PFSK-1 (cell line): Measurements from ENCODE around the gene NT5DC2.
A peak's percentile ranks its signal among the peaks of the same experiment; 100 is the strongest.

ENCODE experiments used
- FOXP2 ChIP-seq: optimal IDR thresholded peaks from 2 replicates; pipeline ENCODE3; 2011; ENCODE audit warnings: borderline replicate concordance, control low read depth, inconsistent platforms; ENCODE audit not compliant: insufficient read depth; ENCODE audit errors: extremely low read length, extremely low read depth
- POLR2AphosphoS5 ChIP-seq: IDR thresholded peaks from 2 replicates; pipeline ENCODE4 v1.6.1; 2012; ENCODE audit warnings: low read depth, mild to moderate bottlenecking, control low read depth, low read length, moderate library complexity
- SIN3A ChIP-seq: IDR thresholded peaks from 2 replicates; pipeline ENCODE4 v1.6.1; 2012; ENCODE audit warnings: mild to moderate bottlenecking, low read length, moderate library complexity, borderline replicate concordance; ENCODE audit not compliant: insufficient read depth
- TAF1 ChIP-seq: IDR thresholded peaks from 2 replicates; pipeline ENCODE4 v1.6.1; 2012; ENCODE audit warnings: low read length, control low read depth, borderline replicate concordance; ENCODE audit not compliant: insufficient read depth
- TF ChIP-seq, protein P1 (sequence below), 2 experiments: IDR thresholded peaks; 2 replicates each; pipeline versions ENCODE4 v1.6.1 to v1.8.0; 2011 to 2012; ENCODE audit warnings: low read depth in 2 of 2, low read length in 2 of 2, control low read depth in 1 of 2, inconsistent platforms in 1 of 2, mild to moderate bottlenecking in 1 of 2, moderate library complexity in 1 of 2; ENCODE audit not compliant: insufficient read depth in 1 of 2

Gene NT5DC2

DNA sequence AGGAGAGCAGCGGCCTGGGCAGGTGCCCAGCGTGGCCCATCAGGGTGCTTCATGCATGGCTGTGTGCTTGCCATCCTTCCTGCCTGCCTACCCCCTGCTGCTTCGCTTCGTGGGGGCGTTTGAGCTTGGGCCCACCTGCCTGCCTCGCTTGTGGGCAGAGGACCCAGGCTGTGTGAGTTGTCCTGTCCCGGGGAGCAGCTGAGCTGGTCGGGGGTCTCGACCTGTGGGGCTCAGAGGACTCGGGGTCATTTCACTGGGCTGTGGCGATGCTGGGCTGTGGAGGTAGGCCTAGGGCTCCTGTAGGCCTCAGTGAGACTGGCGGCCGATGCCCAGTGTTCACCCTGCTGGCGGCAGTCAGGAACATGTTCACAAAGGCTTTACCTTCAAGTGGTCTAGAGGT, 50.6 kb downstream of the NT5DC2 start:
- TF ChIP-seq TAF1 (no peak), SIN3A (no peak), FOXP2 (no peak)
- TF ChIP-seq, protein P1, sequence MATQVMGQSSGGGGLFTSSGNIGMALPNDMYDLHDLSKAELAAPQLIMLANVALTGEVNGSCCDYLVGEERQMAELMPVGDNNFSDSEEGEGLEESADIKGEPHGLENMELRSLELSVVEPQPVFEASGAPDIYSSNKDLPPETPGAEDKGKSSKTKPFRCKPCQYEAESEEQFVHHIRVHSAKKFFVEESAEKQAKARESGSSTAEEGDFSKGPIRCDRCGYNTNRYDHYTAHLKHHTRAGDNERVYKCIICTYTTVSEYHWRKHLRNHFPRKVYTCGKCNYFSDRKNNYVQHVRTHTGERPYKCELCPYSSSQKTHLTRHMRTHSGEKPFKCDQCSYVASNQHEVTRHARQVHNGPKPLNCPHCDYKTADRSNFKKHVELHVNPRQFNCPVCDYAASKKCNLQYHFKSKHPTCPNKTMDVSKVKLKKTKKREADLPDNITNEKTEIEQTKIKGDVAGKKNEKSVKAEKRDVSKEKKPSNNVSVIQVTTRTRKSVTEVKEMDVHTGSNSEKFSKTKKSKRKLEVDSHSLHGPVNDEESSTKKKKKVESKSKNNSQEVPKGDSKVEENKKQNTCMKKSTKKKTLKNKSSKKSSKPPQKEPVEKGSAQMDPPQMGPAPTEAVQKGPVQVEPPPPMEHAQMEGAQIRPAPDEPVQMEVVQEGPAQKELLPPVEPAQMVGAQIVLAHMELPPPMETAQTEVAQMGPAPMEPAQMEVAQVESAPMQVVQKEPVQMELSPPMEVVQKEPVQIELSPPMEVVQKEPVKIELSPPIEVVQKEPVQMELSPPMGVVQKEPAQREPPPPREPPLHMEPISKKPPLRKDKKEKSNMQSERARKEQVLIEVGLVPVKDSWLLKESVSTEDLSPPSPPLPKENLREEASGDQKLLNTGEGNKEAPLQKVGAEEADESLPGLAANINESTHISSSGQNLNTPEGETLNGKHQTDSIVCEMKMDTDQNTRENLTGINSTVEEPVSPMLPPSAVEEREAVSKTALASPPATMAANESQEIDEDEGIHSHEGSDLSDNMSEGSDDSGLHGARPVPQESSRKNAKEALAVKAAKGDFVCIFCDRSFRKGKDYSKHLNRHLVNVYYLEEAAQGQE (IDR thresholded peaks at IDR 0.05; ENCODE audit: insufficient read depth in 1 of 2, low read depth in 2 of 2, low read length in 2 of 2): no peak

DNA sequence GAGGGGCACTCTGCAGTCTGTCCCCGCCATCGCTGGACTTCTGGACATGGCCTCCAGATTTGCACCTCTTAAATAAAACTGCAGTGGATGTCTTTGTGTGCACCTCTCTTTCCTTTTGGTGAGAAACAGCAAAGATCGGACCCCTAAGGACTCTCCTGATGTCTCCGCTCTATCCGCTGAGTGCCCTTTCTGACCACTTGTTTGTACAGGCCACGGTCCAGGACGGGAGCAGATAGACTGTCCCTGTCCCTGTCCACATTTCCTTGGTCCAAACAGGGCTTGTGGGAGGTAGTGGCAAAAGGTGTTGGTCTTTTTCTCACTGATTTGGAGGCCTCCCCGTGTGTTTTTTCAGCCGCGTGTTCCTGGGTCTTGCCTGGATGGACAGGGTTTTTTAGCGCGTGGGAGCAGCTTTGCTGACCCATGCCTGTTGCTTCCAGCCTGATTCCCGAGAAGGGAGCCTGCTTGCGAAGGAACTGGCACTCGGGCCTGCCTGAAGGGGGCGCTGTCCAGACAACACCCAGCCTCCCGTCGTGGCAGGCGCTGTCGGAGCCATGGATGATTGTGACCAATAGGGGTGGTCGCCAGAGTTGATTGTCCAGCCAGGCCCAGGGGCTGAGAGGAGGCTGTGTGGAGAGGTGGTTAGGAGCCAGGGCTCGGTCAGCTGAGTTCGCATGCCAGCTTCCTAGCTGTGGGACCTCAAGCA, 51.7 kb downstream of the NT5DC2 start:
- TF ChIP-seq SIN3A (no peak), POLR2AphosphoS5 (no peak), FOXP2 (peak; percentile 23)
- TF ChIP-seq, protein P1 (IDR thresholded peaks at IDR 0.05; ENCODE audit: insufficient read depth in 1 of 2, low read depth in 2 of 2, low read length in 2 of 2): no peak

DNA sequence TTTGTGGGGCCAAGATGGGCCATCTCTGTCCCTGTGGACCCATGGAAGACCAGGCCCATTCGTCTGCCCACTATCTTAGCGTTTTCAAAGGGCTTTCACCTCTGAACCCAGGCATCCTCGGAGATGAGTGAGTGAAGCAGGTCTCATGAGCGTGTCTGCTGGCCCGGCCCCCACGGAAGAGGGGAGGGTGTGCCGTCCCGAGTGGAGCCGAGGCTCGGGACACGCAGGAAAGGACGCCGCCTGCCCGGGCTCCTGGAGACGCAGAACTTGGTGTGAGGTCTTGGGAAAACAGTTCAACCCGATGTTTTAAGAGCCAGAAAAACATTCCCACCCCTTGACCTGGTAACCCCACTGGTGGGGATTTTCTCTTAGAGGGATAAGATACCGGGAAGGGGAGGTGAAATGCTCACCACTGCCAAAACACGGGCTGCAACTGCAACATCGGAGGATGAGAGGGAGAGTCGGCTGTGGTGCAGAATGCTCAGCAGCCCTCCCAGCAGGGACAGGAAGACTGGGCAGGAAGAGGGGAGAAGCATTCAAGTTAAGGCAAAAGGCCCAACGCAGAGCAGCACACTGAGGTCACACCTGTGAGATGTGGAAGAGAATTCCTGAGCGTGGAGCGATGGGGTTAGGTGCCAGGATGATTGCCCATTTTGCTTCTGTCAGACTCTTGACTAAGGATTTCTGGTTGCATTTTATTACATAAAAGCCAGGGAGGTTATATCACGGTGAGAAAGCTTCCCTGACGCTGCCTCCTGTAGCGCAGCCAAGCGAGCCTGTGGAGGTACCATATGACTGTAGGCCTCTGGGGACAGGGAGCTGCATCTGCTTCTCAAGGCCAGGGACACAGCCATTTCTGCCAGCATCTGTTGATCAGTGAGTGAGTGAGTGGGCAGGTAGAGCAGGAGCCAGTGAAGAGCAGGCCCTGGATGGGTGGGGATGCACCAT, 52.6 kb downstream of the NT5DC2 start:
- TF ChIP-seq SIN3A: no peak
- no peak for TF ChIP-seq FOXP2
- TF ChIP-seq, protein P1 (IDR thresholded peaks at IDR 0.05; ENCODE audit: insufficient read depth in 1 of 2, low read depth in 2 of 2, low read length in 2 of 2): no peak

DNA sequence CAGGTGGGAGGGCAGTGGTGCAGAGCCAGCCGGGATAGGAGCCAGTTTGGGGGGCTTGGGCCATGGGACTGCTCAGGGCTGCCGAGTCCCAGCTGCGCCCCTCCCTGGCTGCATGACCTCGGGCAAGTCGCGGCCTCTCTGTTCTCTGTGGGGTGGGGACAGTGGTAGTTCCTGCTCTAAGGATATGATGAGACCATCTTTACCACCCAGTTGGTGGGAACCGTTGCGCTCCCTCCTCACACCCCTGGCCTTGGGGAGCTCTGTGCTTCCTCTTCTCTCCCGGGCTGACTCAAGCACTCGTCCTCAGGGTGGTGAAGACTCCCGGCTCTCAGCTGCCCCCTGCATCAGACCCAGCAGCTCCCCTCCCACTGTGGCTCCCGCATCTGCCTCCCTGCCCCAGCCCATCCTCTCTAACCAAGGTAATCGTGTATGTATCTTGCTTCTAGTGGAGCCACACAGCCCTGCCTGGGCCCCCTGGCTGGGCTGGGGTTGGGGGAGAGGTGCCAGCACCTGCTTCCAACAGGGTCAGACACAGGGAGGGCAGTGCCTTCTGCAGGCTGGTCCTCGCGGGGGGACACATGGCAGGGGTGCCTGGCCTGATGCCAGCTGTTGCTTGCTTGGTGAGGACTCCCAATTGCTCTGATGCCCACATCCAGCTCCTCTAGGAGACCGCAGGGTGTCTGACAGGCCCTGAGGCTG, 53.6 kb downstream of the NT5DC2 start:
- no peak for TF ChIP-seq FOXP2
- TF ChIP-seq, protein P1 (IDR thresholded peaks at IDR 0.05; ENCODE audit: insufficient read depth in 1 of 2, low read depth in 2 of 2, low read length in 2 of 2): no peak
- no peak for TF ChIP-seq TAF1
